GM18505 (cell line): ENCODE measurements around the gene ARFGAP1.

Experiments
- ATAC-seq: cut with Tn5 transposase; IDR thresholded peaks from one replicate; pipeline ENCODE4 v1.9.1; 2021; ENCODE audit not compliant: unreplicated experiment
- POLR2A ChIP-seq: IDR thresholded peaks from 4 replicates; pipeline ENCODE4 v1.6.1; 2011; ENCODE audit warnings: borderline replicate concordance; ENCODE audit not compliant: insufficient read depth, insufficient read length; ENCODE audit errors: extremely low read depth

The ARFGAP1 gene

DNA sequence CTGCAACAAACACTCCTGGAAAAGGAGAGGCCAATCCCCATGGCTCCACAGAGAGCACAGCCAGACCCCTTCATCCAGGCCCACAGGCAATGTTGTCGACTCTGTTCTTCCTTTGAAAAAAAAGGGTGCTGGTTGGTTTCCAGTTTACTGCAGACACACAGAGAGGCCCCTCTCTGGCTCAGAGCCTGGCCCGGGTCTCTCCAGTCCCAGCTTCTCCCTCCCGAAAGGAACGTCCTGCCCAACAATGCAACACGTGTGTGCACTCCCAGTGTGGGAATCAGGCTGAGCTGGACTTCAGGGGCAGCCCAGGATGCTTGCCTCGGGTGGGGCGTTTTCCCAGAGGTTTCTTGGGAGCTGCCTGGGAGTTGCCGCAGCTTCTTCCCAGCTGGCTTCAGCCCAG lies 13.8 kb upstream of the ARFGAP1 start:
- no peak for ATAC-seq
- TF ChIP-seq POLR2A: no peak

DNA sequence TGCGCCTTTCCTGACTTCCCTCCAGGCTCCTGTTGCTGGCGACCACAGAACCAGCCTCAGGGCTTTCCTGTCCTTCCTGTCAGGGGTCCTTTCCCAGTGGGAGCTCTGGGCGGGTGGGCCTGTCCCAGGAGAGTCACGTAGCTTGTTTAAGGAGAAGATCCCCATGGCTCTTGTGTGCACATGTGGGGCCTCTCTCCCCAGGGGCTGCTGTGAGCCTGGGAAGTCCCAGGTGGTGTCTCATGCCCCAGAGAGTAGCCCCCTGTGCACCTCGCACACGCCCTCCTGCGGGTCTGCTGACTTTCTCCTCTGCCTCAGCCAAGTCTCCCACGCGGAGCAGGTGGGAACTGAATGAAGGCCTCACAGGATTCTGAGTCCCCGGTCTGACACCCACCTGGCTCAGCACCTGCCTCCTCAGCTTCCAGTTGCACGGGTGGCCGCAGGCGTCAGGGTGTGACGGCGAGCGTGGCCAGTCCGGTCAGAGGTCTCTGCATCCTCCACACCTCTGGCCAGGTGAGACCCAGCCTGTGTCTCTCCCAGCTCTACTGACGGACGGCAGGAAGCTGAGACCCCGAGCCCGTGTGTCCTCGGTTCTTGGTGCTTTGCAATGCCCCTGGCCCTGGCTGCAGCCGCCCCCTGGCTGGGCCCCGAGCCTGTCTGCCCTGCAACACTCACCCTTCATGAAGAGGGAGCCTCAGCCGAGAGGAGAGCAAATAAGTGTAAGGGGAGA lies 12.7 kb upstream of the ARFGAP1 start:
- TF ChIP-seq POLR2A: no peak
- no peak for ATAC-seq

DNA sequence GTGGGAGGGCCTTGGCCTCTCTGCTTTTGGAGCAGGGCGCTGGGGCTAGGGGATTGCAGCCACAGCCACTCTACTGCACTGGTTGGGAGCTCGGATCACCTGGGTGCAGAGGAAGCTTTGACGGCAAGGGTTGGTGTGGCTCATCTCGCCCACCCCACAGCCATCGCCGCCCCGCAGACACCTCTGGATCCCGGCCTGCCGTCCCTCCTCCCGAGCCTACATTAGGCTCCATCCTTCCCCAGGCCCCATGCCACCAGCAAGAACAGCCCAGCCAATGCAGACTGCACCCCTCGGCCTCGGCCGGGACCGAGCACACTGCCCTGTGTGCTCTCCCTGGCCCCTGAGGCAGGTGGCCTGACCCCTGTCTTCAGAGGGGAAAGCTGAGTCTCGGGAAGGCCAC lies 12.1 kb upstream of the ARFGAP1 start:
- no peak for TF ChIP-seq POLR2A
- ATAC-seq: no peak

DNA sequence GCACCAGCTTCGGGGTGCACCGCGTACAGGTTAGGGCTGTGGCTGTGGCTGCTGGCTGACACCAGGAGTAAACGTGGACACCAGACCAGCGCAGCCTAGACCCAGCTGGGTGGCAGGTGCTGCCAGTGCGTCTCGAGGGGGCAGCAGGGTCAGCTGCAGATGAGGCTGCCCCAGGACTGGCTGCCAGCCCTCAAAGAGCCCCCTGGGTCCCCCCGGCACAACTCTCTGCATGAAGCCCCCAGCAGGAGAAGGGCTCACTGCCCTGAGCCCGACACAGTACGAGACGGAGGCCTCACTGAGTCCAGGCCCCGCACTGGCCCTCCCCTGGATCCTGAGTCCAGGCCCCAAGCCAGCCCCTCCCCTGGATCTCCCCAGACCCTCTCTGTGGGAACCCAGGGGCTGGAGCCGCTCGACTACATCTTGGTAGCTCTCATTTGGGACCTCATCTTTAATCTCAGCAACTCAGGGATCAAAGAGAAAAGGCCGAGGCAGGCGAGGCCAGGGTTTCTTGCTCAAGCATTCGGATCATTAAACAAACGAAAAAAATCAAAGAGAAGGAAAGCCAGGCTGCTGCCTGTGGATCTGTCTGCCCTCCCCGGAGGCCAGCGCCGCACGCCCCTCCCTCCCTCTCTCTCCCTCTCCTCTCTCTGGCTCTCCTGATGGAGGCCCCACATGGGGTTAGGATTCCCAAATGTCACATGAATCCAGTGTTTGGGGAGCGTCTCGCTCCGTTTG lies 11.4 kb upstream of the ARFGAP1 start:
- no peak for ATAC-seq

DNA sequence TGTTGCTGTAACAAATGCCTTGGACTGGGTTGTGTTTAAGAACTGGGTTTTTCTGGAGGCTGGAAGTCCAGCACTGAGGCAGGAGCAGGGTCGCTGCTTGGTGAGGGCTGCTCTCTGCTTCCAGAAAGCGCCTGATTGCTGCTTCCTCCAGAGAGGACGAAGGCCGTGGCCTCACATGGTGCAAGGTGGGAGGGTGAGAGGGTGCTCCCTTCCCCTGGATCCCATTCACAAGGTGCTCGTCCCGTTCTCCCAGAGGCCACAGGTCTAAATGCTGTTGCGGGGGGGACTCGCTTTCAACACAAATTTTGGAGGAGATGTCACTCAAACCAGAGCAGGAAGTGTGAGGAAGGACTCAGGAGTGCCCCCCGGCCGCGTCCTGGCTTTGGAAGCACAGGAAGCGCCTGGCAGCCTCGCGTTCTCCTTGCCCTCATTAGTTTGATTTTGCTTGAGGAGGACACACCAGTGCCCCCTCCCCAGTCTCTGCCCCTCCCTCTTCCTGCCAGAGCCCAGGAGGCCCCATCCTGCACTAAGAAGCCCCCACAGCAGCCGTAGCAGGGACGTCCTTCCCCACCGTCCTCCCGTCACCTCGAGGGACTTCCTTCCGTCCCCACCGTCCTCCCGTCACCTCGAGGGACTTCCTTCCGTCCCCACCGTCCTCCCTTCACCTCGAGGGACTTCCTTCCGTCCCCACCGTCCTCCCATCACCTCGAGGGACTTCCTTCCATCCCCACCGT lies 10.7 kb upstream of the ARFGAP1 start:
- TF ChIP-seq POLR2A: no peak
- no peak for ATAC-seq

More for the DNA sequence above, 11.4 kb upstream of the ARFGAP1 start:
- no peak for TF ChIP-seq POLR2A

DNA sequence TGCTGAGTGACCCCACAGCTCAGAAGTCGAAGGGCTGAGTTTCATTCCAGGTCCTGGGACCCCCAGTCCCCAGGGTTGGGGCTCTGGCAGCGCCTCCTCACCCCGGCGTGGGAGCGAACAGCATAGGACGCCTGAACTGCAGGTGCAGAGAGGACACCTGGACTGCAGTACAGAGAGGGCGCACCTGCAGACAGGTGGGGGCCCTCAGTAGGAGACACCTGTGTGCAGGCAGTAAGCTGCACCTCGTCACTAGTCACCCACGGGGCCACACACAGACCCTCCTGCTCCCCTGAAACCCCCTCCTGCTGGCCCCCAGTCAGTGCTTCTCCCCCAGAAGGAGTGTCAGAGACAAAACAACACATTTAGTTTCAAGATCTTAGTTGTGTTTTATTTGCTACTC lies 9.8 kb upstream of the ARFGAP1 start:
- no peak for TF ChIP-seq POLR2A
- no peak for ATAC-seq

DNA sequence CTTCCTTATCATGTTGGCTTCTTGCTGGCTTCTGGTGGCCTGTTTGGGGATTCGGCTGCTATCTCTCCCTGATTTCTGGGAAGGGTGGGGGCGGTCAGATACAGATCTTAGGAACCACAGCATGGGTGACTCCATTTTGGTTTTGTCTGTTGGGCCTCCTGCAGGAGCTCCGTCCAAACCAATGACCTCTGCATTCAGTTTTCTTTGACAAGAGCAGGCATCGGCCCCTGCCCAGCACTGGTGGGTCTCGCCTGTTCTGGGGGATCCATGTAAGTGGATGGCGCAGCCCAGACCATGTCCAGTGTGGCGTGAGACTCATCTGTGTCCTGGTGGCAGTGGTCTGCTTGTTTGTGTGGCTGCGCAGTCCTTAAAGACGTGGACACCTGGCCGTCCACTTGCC lies 8.6 kb upstream of the ARFGAP1 start:
- no peak for ATAC-seq

DNA sequence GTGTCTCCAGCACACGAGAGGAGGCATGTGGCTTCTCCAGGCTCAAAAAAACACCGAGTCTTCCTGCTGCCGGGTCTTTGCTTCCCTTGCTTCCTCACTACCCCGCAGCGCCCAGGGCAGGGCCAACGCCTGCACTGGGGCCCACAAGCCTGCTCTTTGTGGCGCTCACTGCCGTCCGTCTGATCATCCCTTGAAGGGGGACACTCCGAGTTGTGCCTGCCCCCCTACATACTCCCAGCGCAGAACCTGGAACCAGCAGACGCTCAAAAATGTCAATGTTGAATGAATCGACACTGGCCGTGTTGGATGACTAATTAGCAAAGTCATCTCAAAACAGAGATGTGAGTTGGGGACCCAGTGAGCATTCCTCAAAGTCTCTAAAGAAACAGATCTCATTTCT lies 8.1 kb upstream of the ARFGAP1 start:
- ATAC-seq: no peak
- no peak for TF ChIP-seq POLR2A

More for the DNA sequence above, 8.6 kb upstream of the ARFGAP1 start:
- no peak for TF ChIP-seq POLR2A

DNA sequence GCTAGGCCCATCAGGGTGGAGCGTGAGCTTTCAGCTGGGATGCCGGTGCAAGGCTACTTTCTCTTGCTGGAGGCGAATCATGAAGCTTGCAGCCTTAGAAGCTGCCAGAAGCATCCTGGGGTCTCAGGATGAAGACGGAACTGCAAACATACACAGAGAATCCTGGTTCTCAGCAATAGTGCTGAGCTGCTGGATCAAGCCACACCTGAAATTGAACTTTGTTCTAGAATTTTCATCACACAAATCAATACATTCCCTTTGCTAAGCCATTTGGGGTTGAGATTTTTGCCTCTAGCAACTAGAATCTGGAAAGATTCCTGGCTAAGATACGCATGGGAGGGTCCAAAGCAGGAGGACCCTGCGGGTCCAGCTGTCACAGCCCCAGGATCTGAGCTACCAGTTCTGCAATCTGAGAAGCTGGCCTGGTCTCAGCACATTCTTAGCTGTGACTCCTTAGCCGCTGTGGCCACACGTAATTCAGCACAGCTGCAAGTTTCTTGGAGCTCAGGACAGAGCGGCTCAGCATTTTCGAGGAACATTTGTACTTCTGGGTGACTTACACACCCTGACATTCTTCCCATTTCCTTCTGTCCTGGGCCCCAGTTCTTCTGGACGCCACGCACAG lies 6.6 kb upstream of the ARFGAP1 start:
- TF ChIP-seq POLR2A: no peak
- ATAC-seq: no peak

DNA sequence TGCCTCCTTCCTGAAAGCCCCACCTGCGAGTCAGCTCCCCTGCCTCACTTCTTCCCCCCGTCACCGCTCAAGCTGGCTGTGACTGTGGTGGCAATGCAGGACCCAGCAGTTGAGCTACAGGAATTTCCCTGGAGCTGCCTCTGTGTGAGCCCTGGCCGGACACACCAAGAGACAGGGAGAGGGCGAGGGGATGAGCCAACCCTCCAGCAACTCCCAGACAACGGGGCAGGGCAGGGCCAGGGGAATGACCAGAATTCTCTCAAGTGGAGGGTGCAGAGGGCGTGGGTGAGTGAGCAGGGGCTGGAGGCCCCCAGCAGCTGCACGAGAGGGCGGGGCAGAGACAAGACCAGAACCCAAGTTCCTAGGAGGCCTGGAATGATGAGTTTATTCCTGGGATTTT lies 4.9 kb upstream of the ARFGAP1 start:
- TF ChIP-seq POLR2A: no peak
- no peak for ATAC-seq

DNA sequence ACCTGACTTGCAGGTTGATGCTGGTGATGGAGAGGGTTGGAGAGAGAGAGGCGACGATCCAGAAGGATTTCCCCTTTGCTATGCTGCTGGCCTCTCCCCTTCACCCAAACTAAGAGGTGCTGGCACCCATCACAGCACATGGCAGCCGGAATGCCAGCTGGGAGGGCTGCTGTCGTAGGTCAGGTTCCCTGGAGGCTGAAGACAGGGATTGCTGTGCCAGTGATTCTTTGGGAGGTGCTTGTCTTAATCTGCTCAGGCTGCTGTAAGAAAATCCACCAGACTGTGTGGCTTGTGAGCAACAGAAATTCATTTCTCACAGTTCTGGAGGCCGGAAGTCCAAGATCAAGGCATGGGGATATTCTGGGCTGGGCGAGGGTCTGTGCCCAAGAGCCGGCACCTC lies 4.4 kb upstream of the ARFGAP1 start:
- TF ChIP-seq POLR2A: no peak

DNA sequence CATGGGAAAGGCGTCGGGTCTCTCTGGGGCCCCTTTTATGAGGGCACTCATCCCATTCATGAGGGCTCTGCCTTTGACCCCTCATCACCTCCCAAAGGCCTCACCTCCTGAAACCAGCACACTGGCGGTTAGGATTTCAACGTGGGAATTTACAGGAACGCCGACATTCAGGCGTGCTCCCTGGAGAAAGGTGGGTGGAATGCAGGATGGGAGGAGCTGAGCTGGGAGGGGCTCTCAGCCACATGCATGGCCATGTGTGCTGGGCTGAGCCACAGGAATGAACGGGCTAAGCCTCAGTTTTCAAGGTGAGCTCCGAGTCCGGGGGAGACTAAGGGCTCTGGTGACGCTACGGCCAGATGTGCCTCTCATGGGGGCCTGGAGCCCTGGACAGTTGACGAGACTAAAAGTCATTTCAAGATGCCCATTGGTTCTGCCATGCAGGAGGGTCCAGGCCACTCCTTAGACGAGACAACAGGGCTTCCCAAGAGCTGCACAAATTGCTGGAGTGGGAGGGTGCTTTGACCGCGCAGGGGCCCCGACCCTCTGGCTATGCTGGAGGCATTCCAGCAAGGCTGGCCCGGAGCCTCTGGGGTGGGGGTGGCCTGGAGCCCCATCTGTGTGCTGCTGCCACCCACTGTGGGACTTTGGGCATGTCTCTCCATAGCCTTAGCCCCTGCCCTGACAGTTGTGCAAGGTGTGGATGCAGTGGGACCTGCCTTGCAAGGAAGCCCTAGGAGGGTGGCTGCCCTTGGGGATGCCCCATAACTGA lies 3.8 kb upstream of the ARFGAP1 start:
- ATAC-seq: no peak
- TF ChIP-seq POLR2A: no peak

More for the DNA sequence above, 4.4 kb upstream of the ARFGAP1 start:
- ATAC-seq: no peak

DNA sequence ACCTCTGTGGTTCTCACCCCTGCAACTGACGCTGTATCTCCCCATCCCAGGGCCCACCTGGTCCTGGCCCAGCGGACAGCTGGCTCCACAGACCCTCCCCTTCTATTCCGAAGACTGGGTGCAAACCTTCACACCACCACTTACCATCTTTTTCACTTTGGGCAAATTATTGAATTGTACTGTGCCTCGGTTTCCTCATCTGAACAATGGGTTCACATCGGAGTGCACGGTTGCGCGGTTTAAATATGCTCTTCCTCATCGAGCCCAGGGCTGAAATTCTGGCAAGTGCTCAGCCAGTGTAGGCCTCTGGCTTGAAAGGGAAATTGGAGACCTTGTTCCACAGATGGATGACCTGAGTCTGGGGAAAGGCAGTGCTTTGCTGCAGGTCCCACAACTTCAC lies 2.9 kb upstream of the ARFGAP1 start:
- ATAC-seq: no peak
- TF ChIP-seq POLR2A: no peak

DNA sequence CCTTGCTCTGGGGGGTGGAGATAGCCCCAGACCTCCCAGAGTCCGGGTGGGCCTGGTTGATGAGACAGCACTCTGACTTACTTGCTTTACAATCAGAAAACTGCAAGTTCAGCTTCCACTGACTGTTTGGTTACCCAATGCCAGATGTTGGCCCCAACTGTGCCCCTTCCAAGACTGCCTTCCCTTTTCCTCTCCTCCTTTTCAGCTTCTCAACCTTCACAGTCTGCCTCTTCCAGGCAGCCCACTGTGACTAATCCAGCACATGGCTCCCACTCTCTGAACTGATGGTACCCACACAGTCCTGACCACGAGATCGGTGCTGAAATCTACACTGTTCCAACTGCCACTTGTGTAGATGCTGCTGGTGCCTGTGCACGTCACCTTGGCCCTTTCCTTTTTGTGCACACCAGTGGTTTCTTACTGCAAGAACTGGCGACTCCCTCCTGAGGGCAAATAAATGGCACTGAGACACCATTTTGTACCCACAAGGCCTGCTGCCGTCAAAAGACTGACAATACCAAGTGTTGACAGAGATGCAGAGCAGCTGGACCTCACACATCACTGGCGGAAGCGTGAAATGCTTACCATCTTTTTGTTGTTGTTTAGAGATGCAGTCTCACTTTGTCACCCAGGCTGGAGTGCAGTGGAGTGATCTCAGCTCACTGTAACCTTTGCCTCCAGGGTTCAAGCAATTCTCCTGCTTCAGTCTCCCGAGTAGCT lies 1.8 kb upstream of the ARFGAP1 start:
- no peak for ATAC-seq
- no peak for TF ChIP-seq POLR2A
